ENCODE data around the gene STARD13.

STARD13 gene

GRCh38 chr13:33138441-33138840 lies 147.1 kb downstream of the STARD13 start:
- DNase-seq (ENCODE audit: low spot score) = no peak
- TF ChIP-seq CTCF (IDR thresholded peaks at IDR 0.05; ENCODE audit: borderline replicate concordance, control extremely low read depth, extremely low read depth, insufficient read depth, missing control alignments) = no peak

GRCh38 chr13:33137721-33138120 lies 147.8 kb downstream of the STARD13 start:
- DNase-seq (ENCODE audit: low spot score) = no peak
- in situ Hi-C loops (cut with MboI; ENCODE audit: low sequenced_read_pairs, unreplicated experiment) = no loop called here
- TF ChIP-seq CTCF (IDR thresholded peaks at IDR 0.05; ENCODE audit: borderline replicate concordance, control extremely low read depth, extremely low read depth, insufficient read depth, missing control alignments) = no peak

More at GRCh38 chr13:33138441-33138840, 147.1 kb downstream of the STARD13 start:
- in situ Hi-C loops (cut with MboI; ENCODE audit: low sequenced_read_pairs, unreplicated experiment) = no loop called here

GRCh38 chr13:33135097-33135496 lies 150.5 kb downstream of the STARD13 start:
- in situ Hi-C loops (cut with MboI; ENCODE audit: low sequenced_read_pairs, unreplicated experiment) = no loop called here
- DNase-seq (ENCODE audit: low spot score) = peak; percentile 44
- no peak for TF ChIP-seq CTCF (IDR thresholded peaks at IDR 0.05; ENCODE audit: borderline replicate concordance, control extremely low read depth, extremely low read depth, insufficient read depth, missing control alignments)

GRCh38 chr13:33134213-33134612 lies 151.3 kb downstream of the STARD13 start:
- in situ Hi-C loops (cut with MboI; ENCODE audit: low sequenced_read_pairs, unreplicated experiment) = no loop called here
- no peak for TF ChIP-seq CTCF (IDR thresholded peaks at IDR 0.05; ENCODE audit: borderline replicate concordance, control extremely low read depth, extremely low read depth, insufficient read depth, missing control alignments)
- DNase-seq (ENCODE audit: low spot score) = no peak

- no peak for DNase-seq (ENCODE audit: low spot score)
- in situ Hi-C loops (cut with MboI; ENCODE audit: low sequenced_read_pairs, unreplicated experiment) = no loop called here
- TF ChIP-seq CTCF (IDR thresholded peaks at IDR 0.05; ENCODE audit: borderline replicate concordance, control extremely low read depth, extremely low read depth, insufficient read depth, missing control alignments) = no peak
These were observed 152.7 kb downstream of the STARD13 start for GRCh38 chr13:33132644-33133440.

GRCh38 chr13:33129886-33130285 lies 155.7 kb downstream of the STARD13 start:
- no peak for TF ChIP-seq CTCF (IDR thresholded peaks at IDR 0.05; ENCODE audit: borderline replicate concordance, control extremely low read depth, extremely low read depth, insufficient read depth, missing control alignments)
- in situ Hi-C loops (cut with MboI; ENCODE audit: low sequenced_read_pairs, unreplicated experiment) = no loop called here
- no peak for DNase-seq (ENCODE audit: low spot score)

All from GM13976 (cell line).